ENCODE results near the gene EBF4.

The EBF4 gene

DNA sequence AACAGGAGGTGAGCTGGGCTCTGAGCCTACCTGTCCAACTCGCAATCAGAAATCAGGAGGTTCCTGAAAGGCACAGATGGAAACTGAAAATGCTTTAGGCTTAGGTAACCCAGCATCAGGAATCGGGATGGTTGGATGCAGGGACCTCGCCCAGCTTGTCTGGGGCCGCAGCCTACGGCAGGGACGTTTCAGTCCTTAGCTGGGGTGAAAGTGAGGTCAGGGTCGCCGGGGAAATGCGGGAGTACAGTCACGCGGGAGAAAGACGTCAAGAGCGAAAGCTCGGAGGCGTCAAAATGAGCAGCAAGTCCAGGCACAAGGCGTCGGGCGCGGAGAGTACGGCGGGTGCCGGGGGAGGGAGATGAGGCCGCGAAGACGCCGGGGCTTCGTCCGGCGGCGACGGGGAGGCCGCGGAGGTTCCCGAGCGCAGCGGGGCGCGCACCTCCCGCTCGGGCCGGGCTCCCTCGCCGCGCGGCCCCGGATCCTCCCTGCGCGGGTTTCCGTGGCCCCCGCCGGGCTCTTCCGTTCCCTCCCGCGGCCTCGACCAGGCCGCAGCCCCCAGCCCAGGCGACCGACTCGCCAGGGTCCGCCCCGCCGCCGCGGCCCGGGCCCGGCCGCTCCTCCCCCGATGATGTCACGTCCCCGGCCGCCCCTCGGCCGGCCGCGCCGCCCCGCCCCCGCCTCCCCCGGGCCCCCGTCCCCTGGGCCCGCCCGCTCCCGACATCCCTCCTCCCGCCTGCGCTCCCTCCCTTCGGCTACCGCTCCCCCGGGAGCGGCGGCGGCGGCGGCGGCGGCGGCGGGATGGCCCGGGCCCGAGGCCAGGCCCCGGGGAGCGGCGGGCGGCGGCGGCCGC, at the start of gene EBF4:
Gene EBF4, plus strand, starts transcription at position 745 of the 850 bp plus-strand sequence. CDS start 866 bp downstream, outside the sequence.
- peak; percentile 26 to 30 for DNase-seq

DNA sequence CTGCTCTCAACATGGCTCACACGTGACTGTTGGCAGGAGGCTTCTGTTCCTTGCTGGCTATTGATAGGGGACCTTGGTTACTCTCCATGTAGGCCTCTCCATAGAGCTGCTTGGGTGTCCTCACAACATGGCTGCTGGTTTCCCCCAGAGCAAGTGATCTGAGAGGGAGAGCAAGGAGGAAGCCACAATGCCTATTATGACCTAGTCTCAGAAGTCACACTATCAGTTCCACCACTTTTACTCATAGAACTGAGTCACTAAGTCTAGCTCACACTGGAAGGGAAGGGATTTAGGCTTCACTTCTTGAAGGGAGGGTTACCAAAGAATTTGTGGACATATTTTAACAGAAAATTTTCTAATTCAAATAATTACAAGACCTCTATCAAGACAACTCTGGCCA, 48.9 kb upstream of the EBF4 start:
- no peak for DNase-seq

GRCh38 chr20:2651772-2652723, 40.5 kb upstream of the EBF4 start, which contains the start of gene NOP56:
Gene NOP56, plus strand, starts transcription at chr20:2652632. Its CDS starts 29 bp downstream, at chr20:2652661.
- peak; percentile 92 to 96 for DNase-seq

DNA sequence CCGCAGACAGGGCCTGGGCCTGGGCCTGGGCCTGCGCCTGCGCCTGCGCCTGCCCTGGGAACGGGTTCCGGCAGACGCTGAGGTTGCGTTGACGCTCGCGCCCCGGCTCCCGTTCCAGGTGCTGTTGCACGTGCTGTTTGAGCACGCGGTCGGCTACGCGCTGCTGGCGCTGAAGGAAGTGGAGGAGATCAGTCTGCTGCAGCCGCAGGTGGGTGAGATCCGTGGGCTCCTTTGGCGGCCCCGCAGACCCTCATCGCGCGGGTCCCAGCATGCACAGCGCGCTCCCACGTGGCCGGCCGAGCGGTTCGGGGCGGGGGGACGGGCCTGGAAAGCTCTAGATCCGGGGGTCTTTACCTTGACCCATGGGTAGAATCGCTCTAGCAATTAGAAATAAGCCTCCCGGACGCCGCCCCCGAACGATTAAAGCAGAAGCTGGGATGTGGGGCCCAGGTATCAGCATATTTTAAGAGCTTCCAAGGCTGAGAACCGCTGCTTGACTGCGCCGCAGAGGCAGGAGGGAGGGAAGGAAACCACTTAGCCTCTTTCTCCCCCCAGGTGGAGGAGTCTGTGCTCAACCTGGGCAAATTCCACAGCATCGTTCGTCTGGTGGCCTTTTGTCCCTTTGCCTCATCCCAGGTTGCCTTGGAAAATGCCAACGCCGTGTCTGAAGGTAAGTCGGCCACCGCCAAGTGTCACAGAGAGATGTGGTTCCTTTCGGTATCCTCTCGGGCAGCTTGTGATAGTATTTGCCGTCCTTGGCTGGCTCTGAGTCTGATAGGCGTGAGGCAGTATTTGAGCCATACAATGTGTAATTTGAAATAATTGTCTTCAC, 39.6 kb upstream of the EBF4 start:
- peak; percentile 44 to 53 for DNase-seq

DNA sequence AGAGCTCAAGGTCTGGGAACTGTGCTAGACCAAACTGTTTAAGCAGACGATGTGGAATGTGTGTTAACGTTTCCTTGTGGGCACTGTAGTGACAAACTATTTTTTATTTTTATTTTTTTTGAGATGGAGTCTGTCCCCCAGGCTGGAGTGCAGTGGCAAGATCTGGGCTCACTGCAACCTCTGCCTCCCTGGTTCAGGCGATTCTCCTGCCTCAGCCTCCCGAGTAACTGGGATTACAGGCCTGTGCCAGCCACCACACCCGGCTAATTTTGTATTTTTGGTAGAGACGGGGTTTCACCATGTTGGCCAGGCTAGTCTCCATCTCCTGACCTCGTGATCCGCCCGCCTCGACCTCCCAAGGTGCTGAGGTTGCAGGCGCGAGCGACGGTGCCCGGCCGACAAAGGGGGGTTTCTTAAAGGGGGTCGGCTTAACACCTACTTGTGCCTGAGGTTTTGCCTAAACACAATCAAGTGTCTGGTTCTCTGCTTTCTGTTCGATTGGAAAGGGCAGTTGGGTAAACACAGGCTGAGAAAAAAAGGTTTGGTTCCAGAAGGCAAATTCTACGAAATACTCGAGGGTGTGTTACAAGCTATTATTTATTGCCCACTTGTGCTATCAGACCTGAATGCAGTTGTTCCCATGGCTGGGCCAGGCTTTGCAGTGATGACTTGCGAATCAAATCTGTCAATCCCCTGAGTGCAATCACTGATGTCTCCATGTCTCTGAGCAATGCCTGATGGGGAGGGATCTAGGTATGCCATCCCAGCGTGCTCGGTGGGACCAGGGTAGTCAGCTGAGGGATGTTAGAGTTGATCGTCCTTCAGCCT, 38.8 kb upstream of the EBF4 start:
- DNase-seq: no peak

DNA sequence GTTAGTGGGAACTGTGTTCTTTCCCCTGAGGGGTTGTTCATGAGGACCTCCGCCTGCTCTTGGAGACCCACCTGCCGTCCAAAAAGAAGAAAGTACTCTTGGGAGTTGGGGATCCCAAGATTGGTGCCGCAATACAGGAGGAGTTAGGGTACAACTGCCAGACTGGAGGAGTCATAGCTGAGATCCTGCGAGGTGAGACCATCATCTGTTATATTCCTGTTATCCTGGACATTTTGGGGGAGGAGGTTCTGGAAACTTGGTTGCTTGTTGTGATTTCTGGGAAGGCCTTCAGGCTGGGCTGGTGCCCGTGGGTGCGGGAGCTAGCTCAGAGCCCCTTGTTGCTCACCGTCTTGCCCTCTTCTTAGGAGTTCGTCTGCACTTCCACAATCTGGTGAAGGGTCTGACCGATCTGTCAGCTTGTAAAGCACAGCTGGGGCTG, 38.2 kb upstream of the EBF4 start:
- no peak for DNase-seq

GRCh38 chr20:2654831-2655230, 37.7 kb upstream of the EBF4 start:
- DNase-seq: no peak

DNA sequence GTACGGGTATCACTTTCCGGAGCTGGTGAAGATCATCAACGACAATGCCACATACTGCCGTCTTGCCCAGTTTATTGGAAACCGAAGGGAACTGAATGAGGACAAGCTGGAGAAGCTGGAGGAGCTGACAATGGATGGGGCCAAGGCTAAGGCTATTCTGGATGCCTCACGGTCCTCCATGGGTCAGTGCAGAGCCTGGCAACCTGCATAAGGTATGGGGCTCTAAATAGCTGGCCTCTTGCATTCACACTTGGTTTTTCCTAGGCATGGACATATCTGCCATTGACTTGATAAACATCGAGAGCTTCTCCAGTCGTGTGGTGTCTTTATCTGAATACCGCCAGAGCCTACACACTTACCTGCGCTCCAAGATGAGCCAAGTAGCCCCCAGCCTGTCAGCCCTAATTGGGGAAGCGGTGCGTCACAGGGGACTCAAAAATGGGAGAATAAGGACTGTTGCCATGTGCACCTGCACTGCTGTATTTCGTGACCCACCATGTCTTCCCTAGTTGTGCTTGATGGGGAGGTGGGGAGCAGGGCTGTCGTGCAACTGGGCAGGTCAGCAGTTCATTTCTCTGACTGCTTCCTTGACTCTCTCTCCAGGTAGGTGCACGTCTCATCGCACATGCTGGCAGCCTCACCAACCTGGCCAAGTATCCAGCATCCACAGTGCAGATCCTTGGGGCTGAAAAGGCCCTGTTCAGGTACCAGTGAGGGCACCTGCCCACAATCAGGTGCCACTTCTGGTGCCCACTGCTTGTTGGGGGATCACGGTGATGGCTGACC, 37.1 kb upstream of the EBF4 start:
- no peak for DNase-seq

GRCh38 chr20:2656471-2657117, 36.0 kb upstream of the EBF4 start:
- DNase-seq: no peak

DNA sequence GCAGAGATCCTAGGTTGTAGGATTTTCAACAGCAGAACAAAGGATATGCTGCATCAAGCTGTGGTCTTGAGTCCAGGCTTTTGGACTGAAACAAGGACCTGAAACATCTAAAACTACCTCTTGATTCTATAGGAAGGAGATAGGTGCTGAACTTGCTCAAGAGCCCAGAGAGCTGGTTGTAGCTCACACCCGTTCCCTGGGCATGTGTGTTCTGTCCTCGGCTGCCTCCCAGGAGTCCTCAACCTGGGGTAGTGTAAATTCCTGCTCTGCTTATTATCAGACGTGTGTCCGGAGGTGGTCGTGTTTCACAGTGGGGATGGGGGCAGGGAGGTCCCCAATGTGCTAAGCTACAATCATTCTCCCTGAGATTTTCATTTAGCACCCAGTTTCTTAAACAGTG, 35.3 kb upstream of the EBF4 start:
- no peak for DNase-seq

GRCh38 chr20:2657674-2658073, 34.9 kb upstream of the EBF4 start:
- DNase-seq: no peak

DNA sequence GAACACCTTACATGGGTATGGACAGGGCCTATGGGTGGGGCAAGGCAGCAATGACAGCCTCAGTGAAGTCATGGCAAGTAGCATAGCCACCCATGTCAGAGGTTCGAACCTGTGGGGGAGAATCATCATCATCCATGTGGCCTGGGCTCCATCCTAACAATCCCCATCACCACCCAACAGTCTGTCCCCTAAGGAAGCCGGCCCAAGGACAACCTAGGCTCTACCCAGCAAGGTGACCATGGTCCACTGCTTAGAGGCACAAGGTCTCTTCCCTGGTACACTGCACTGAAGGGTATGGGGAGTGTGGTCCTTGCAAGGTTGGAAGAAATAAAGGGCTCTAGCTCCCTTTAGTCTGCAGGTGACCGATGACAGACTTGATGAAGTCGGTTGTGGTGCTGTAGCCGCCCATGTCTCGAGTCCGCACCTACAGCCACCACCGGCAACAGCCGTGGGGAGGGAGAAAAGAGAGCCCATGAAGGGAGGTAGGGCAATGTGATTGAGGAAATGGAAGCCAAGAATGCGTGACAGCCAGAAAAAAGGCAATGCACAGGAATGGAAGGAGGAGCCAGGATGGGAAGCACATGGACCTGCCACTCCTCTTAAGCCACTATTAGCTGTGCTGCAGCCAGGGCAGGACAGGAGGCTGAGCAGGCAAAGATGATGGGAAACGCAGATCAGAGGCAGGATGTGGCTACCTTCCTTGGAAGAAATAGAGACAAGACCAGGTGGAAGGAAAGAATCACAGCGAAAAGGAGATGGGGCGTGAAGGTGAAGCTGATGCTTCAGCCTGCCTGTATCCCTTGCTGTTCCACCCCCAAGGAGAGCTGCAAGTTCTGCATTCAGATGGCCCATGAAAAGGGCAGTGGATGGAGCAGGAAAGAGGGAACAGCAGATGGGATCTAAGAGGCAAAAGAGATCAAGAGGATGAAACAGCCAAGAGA, 33.9 kb upstream of the EBF4 start:
- no peak for DNase-seq

- DNase-seq: no peak
Observed at GRCh38 chr20:2659547-2659946, 33.0 kb upstream of the EBF4 start.

GRCh38 chr20:2663364-2663886, 29.2 kb upstream of the EBF4 start:
- no peak for DNase-seq

- DNase-seq: peak; percentile 85 to 88
Observed at GRCh38 chr20:2663887-2664719, 28.5 kb upstream of the EBF4 start, which contains the start of gene IDH3B. Gene IDH3B, minus strand, starts transcription at chr20:2664216. Its CDS starts 28 bp downstream, at chr20:2664188.

- DNase-seq: no peak
Observed at GRCh38 chr20:2671977-2672376, 20.6 kb upstream of the EBF4 start.

DNA sequence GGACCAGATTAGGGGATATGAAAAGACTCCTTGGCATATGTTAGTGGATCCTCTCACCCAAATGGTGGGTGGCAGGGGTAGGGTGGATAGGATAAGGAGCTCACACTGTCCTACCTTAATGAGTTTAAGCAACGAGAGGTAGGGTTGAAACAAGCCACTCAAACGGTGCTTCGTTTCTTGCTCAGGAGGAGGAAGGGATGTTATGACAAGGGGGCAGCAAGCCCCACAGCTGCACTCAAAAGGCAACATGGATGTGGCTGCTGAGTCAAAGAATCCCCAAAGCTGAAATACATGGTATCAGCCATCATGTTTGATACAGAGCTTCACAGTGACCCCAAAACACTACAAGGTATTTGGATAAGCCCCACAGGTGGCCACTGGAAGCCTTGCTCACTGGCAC, 20.1 kb upstream of the EBF4 start:
- no peak for DNase-seq

DNA sequence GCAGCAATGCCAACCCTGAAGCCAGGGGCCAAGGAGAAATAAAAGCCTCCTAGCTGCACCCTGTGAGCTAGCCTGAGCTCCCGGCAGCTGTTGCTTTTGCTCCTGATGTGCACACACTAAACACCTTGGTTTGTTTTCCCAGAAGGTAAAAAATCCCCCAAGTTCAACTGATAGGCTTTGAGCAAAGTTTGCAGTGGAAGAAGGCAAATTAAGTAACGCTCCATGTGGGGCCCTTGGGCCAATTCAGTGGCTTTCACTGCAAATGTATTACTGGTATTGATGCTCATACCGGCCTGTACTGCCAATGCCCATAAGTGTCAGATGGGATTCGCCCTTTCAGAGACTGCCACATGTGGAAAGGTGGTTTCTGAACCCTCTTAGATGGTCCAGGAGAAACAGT, 19.1 kb upstream of the EBF4 start:
- DNase-seq: no peak

All from stimulated activated CD4-positive, alpha-beta T cell treated with anti-CD3 and anti-CD28 coated beads, Interleukin-4, amount 100 ng/mL, for 4 hours (primary cell).